ENCODE results near the gene RRAS.

DNA sequence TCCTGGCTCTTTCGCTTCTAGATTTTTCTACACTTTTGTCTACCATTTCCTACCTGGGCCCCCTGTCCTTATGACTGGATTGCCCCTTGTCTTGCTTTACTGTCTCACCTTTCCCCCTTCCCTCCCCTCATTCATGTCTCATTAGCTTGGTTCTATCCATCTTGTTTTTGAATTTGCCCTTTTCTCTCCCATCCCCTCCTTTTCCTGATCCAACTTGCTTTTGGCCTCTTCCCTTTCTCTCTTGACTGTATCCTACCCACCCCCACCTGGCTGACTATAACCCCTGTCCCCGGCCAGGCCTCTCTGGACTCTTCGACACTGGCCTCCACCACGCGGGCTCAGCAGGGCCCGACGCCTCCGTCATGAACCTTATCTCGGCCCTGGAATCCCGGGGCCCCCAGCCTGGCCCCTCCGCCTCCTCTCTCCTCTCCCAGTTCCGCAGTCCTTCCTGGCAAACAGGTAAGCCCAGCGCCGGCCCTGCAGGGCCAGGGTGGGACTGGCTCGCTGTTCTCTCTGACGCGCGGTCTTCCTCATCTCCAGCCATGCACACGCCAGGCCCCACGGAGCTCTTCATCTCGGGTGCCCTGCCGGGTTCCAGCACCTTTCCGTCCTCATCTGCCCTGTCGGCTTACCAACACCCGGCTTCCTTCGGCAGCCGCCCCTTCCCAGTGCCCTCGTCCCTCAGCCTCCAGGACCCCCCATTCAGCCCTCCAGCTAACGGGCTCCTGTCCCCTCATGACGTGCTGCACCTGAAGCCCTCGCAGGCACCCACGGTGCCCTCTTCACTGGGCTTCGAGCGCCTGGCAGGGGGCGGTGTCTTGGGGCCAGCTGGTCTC, 45.6 kb downstream of the RRAS start:
- TF ChIP-seq, protein P1, sequence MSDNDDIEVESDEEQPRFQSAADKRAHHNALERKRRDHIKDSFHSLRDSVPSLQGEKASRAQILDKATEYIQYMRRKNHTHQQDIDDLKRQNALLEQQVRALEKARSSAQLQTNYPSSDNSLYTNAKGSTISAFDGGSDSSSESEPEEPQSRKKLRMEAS (IDR thresholded peaks at IDR 0.05) = no peak
- TF ChIP-seq EP300 (IDR thresholded peaks at IDR 0.05; ENCODE audit: borderline replicate concordance) = no peak
- TF ChIP-seq, protein P2, sequence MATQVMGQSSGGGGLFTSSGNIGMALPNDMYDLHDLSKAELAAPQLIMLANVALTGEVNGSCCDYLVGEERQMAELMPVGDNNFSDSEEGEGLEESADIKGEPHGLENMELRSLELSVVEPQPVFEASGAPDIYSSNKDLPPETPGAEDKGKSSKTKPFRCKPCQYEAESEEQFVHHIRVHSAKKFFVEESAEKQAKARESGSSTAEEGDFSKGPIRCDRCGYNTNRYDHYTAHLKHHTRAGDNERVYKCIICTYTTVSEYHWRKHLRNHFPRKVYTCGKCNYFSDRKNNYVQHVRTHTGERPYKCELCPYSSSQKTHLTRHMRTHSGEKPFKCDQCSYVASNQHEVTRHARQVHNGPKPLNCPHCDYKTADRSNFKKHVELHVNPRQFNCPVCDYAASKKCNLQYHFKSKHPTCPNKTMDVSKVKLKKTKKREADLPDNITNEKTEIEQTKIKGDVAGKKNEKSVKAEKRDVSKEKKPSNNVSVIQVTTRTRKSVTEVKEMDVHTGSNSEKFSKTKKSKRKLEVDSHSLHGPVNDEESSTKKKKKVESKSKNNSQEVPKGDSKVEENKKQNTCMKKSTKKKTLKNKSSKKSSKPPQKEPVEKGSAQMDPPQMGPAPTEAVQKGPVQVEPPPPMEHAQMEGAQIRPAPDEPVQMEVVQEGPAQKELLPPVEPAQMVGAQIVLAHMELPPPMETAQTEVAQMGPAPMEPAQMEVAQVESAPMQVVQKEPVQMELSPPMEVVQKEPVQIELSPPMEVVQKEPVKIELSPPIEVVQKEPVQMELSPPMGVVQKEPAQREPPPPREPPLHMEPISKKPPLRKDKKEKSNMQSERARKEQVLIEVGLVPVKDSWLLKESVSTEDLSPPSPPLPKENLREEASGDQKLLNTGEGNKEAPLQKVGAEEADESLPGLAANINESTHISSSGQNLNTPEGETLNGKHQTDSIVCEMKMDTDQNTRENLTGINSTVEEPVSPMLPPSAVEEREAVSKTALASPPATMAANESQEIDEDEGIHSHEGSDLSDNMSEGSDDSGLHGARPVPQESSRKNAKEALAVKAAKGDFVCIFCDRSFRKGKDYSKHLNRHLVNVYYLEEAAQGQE (IDR thresholded peaks at IDR 0.05; ENCODE audit: low read depth) = no peak
- no peak for TF ChIP-seq TAF1 (IDR thresholded peaks at IDR 0.05; ENCODE audit: low read depth)

Data from Ishikawa (cell line).